Measurements from ENCODE around the gene RPS21. TPM values are rescaled to one million over a fixed set of nuclear protein-coding genes. Genes with fewer than 3 reads are reported as not detected.

The RPS21 gene
- total and polyA plus RNA-seq, 9 of the 15 experiments (the other 6 are each of a cell fraction or from before 2014, with no cell fraction given): 1,380 to 5,647 (median 3,091) TPM

DNA sequence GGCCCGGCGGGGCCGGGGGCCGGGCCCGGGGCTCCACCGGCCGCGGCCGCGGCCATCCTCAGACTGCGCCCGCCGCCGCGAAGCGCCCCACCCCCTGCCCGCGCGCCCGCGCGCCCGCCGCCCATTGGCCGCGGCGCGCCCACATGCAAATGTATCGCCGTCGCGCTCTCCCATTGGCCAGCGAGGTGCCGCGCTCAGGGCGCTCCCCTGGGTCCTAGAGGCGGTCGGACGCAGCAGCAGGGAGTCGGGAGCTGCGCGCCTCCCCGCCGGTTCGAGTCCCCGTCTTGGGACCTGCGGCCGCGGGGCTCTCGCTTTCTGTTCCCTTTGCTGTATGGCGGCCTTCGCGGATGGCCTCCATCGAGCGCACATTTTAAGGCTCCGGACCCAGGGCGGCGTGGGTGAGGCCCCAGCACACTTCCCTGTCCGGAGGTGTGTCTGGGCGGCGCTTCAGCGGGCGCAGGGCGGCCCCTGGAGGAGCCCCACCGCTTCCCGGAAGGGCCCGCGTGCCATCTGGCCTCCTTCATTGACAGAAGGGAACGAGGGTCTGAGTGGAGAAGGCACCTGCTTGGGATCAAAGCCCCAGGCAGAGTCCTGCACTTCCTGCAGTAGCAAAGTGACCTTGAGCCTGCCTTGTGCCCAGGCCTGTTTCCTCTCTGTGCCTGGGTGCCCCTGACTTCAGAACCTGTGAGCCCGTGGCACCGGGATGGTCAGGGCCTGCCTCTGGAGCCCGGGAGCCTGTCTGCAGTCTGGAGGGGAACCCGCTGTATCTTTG, 20.5 kb downstream of the RPS21 start, which contains the start of gene CABLES2 (continued):
- TF ChIP-seq, protein P1, sequence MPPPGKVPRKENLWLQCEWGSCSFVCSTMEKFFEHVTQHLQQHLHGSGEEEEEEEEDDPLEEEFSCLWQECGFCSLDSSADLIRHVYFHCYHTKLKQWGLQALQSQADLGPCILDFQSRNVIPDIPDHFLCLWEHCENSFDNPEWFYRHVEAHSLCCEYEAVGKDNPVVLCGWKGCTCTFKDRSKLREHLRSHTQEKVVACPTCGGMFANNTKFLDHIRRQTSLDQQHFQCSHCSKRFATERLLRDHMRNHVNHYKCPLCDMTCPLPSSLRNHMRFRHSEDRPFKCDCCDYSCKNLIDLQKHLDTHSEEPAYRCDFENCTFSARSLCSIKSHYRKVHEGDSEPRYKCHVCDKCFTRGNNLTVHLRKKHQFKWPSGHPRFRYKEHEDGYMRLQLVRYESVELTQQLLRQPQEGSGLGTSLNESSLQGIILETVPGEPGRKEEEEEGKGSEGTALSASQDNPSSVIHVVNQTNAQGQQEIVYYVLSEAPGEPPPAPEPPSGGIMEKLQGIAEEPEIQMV (tag; conservative IDR thresholded peaks at IDR 0.05; ENCODE audit: low read depth): no peak
- peak; percentile 58; the same call in 1 of the 2 replicates for TF ChIP-seq CBX1 (IDR thresholded peaks at IDR 0.05; ENCODE audit: low read depth)
- no peak for TF ChIP-seq PRMT5 (CRISPR knock-in tag; IDR thresholded peaks at IDR 0.05)
- no peak for TF ChIP-seq SNIP1 (IDR thresholded peaks at IDR 0.05; ENCODE audit: low read depth)
- TF ChIP-seq ZFP36 (IDR thresholded peaks at IDR 0.05; ENCODE audit: low read depth, low read length, partially characterized antibody): no peak
- TF ChIP-seq, protein P2, sequence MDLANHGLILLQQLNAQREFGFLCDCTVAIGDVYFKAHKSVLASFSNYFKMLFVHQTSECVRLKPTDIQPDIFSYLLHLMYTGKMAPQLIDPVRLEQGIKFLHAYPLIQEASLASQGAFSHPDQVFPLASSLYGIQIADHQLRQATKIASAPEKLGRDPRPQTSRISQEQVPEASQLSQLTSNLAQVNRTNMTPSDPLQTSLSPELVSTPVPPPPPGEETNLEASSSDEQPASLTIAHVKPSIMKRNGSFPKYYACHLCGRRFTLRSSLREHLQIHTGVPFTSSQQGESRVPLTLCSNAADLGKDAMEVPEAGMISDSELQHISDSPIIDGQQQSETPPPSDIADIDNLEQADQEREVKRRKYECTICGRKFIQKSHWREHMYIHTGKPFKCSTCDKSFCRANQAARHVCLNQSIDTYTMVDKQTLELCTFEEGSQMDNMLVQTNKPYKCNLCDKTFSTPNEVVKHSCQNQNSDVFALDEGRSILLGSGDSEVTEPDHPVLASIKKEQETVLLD (IDR thresholded peaks at IDR 0.05): 0 out of 2 replicates have a peak, but pooled peaks have one; percentile 16
- TF ChIP-seq MYBL2 (IDR thresholded peaks at IDR 0.05; ENCODE audit: low read depth): no peak
- no peak for TF ChIP-seq MYBL2 (CRISPR knock-in tag; IDR thresholded peaks at IDR 0.05; ENCODE audit: borderline replicate concordance)
- TF ChIP-seq PHF20 (IDR thresholded peaks at IDR 0.05; ENCODE audit: partially characterized antibody): peak; percentile 82
- TF ChIP-seq, protein P3, sequence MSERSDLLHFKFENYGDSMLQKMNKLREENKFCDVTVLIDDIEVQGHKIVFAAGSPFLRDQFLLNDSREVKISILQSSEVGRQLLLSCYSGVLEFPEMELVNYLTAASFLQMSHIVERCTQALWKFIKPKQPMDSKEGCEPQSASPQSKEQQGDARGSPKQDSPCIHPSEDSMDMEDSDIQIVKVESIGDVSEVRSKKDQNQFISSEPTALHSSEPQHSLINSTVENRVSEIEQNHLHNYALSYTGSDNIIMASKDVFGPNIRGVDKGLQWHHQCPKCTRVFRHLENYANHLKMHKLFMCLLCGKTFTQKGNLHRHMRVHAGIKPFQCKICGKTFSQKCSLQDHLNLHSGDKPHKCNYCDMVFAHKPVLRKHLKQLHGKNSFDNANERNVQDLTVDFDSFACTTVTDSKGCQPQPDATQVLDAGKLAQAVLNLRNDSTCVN (CRISPR knock-in tag; IDR thresholded peaks at IDR 0.05): no peak
- TF ChIP-seq, protein P4, sequence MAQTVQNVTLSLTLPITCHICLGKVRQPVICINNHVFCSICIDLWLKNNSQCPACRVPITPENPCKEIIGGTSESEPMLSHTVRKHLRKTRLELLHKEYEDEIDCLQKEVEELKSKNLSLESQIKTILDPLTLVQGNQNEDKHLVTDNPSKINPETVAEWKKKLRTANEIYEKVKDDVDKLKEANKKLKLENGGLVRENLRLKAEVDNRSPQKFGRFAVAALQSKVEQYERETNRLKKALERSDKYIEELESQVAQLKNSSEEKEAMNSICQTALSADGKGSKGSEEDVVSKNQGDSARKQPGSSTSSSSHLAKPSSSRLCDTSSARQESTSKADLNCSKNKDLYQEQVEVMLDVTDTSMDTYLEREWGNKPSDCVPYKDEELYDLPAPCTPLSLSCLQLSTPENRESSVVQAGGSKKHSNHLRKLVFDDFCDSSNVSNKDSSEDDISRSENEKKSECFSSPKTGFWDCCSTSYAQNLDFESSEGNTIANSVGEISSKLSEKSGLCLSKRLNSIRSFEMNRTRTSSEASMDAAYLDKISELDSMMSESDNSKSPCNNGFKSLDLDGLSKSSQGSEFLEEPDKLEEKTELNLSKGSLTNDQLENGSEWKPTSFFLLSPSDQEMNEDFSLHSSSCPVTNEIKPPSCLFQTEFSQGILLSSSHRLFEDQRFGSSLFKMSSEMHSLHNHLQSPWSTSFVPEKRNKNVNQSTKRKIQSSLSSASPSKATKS (CRISPR knock-in tag; IDR thresholded peaks at IDR 0.05): no peak
- TF ChIP-seq, protein P5, sequence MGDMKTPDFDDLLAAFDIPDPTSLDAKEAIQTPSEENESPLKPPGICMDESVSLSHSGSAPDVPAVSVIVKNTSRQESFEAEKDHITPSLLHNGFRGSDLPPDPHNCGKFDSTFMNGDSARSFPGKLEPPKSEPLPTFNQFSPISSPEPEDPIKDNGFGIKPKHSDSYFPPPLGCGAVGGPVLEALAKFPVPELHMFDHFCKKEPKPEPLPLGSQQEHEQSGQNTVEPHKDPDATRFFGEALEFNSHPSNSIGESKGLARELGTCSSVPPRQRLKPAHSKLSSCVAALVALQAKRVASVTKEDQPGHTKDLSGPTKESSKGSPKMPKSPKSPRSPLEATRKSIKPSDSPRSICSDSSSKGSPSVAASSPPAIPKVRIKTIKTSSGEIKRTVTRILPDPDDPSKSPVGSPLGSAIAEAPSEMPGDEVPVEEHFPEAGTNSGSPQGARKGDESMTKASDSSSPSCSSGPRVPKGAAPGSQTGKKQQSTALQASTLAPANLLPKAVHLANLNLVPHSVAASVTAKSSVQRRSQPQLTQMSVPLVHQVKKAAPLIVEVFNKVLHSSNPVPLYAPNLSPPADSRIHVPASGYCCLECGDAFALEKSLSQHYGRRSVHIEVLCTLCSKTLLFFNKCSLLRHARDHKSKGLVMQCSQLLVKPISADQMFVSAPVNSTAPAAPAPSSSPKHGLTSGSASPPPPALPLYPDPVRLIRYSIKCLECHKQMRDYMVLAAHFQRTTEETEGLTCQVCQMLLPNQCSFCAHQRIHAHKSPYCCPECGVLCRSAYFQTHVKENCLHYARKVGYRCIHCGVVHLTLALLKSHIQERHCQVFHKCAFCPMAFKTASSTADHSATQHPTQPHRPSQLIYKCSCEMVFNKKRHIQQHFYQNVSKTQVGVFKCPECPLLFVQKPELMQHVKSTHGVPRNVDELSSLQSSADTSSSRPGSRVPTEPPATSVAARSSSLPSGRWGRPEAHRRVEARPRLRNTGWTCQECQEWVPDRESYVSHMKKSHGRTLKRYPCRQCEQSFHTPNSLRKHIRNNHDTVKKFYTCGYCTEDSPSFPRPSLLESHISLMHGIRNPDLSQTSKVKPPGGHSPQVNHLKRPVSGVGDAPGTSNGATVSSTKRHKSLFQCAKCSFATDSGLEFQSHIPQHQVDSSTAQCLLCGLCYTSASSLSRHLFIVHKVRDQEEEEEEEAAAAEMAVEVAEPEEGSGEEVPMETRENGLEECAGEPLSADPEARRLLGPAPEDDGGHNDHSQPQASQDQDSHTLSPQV (IDR thresholded peaks at IDR 0.05): no peak
- no peak for TF ChIP-seq ZNF79 (CRISPR knock-in tag; IDR thresholded peaks at IDR 0.05; ENCODE audit: low read depth)
- TF ChIP-seq ADNP (tag; IDR thresholded peaks at IDR 0.05): no peak
- no peak for TF ChIP-seq CHD1 (IDR thresholded peaks at IDR 0.05; ENCODE audit: low read length)
- TF ChIP-seq TOE1 (IDR thresholded peaks at IDR 0.05; ENCODE audit: borderline replicate concordance): peak; percentile 97
- TF ChIP-seq TOE1 (CRISPR knock-in tag; IDR thresholded peaks at IDR 0.05; ENCODE audit: borderline replicate concordance, low read depth): no peak
